HEK293 (cell line): ENCODE measurements around the gene ENOX2.

Experiments used
- CTCF ChIA-PET: fragments of 350-600 bp; formaldehyde crosslinking; extraction: SDS; loops from one replicate; lab custom pipeline; 2021; ENCODE audit warnings: antibody characterized with exemption; lab: Yijun Ruan, JAX
- POLR2A ChIA-PET: fragments of 300-600 bp; formaldehyde crosslinking; extraction: SDS; loops from one replicate; lab custom pipeline; 2020; ENCODE audit warnings: antibody characterized with exemption, inconsistent platforms; lab: Yijun Ruan, JAX
- H3K27ac ChIP-seq: fragments of 200-500 bp; sonication (Bioruptor generic); 2 replicates; pipeline ENCODE4 v1.5.1; 2014; ENCODE audit warnings: low read depth, low read length, control low read depth, inconsistent platforms; ENCODE audit errors: extremely low read depth
- H3K36me3 ChIP-seq, 2 experiments: fragments of 200-500 bp in 1 of 2; sonication (Bioruptor generic) in 1 of 2; 1 replicate in 1 of 2; 2 replicates in 1 of 2; pipeline ENCODE4 v1.5.1; 2014 to 2017; ENCODE audit warnings: inconsistent platforms in 2 of 2, low read length in 2 of 2; ENCODE audit not compliant: control insufficient read depth in 2 of 2, insufficient read depth in 1 of 2
- H3K4me1 ChIP-seq: fragments of 200-500 bp; sonication (Bioruptor generic); 2 replicates; pipeline ENCODE4 v1.5.1; 2014; ENCODE audit warnings: mild to moderate bottlenecking, low read length, inconsistent platforms; ENCODE audit not compliant: control insufficient read depth, insufficient read depth
- H3K4me3 ChIP-seq: 2 replicates; pipeline ENCODE4 v1.5.1; 2011; ENCODE audit warnings: low read depth, mild to moderate bottlenecking, control low read depth, low read length, moderate library complexity
- H3K9me3 ChIP-seq: fragments of 200-500 bp; sonication (Bioruptor generic); 2 replicates; pipeline ENCODE4 v1.5.1; 2014; ENCODE audit warnings: low read depth, low read length, inconsistent platforms; ENCODE audit not compliant: control insufficient read depth, insufficient read depth
- GLI4 ChIP-seq: fragments of 450-650 bp; formaldehyde crosslinking; IDR thresholded peaks from 2 replicates; pipeline ENCODE4 v1.5.1; 2016; ENCODE audit warnings: missing biosample characterization, missing genetic modification characterization
- KLF1 ChIP-seq: fragments of 450-650 bp; formaldehyde crosslinking; IDR thresholded peaks from 2 replicates; pipeline ENCODE4 v1.5.1; 2016; ENCODE audit warnings: missing biosample characterization, missing genetic modification characterization
- KLF16 ChIP-seq: fragments of 450-650 bp; formaldehyde crosslinking; IDR thresholded peaks from 2 replicates; pipeline ENCODE4 v1.5.1; 2017; ENCODE audit warnings: missing biosample characterization, missing genetic modification characterization
- SCRT2 ChIP-seq: fragments of 450-650 bp; formaldehyde crosslinking; IDR thresholded peaks from 2 replicates; pipeline ENCODE4 v1.5.1; 2016; ENCODE audit warnings: missing biosample characterization, missing genetic modification characterization
- SP7 ChIP-seq: fragments of 450-650 bp; formaldehyde crosslinking; IDR thresholded peaks from 2 replicates; pipeline ENCODE4 v1.5.1; 2016; ENCODE audit warnings: missing biosample characterization, missing genetic modification characterization
- ZFP3 ChIP-seq: fragments of 450-650 bp; formaldehyde crosslinking; IDR thresholded peaks from 2 replicates; pipeline ENCODE4 v1.5.1; 2016; ENCODE audit warnings: low read depth, missing biosample characterization, missing genetic modification characterization
- ZFP41 ChIP-seq: fragments of 450-650 bp; formaldehyde crosslinking; IDR thresholded peaks from 2 replicates; pipeline ENCODE4 v1.5.1; 2016; ENCODE audit warnings: missing biosample characterization, missing genetic modification characterization, borderline replicate concordance
- ZNF112 ChIP-seq: fragments of 450-650 bp; formaldehyde crosslinking; IDR thresholded peaks from 2 replicates; pipeline ENCODE4 v1.5.0; 2017; ENCODE audit warnings: missing biosample characterization, missing genetic modification characterization
- ZNF140 ChIP-seq: fragments of 450-650 bp; formaldehyde crosslinking; IDR thresholded peaks from 2 replicates; pipeline ENCODE4 v1.5.1; 2016; ENCODE audit warnings: missing biosample characterization, missing genetic modification characterization
- ZNF157 ChIP-seq: fragments of 450-650 bp; formaldehyde crosslinking; IDR thresholded peaks from 2 replicates; pipeline ENCODE4 v1.5.1; 2016; ENCODE audit warnings: missing biosample characterization, missing genetic modification characterization
- ZNF16 ChIP-seq: fragments of 450-650 bp; formaldehyde crosslinking; IDR thresholded peaks from 2 replicates; pipeline ENCODE4 v1.5.1; 2016; ENCODE audit warnings: low read depth, missing biosample characterization, missing genetic modification characterization
- ZNF214 ChIP-seq: fragments of 450-650 bp; formaldehyde crosslinking; IDR thresholded peaks from 2 replicates; pipeline ENCODE4 v1.5.1; 2017; ENCODE audit warnings: missing biosample characterization, mild to moderate bottlenecking, missing genetic modification characterization, borderline replicate concordance
- ZNF24 ChIP-seq: fragments of 450-650 bp; formaldehyde crosslinking; IDR thresholded peaks from 2 replicates; pipeline ENCODE4 v1.5.1; 2016; ENCODE audit warnings: missing biosample characterization, missing genetic modification characterization
- ZNF274 ChIP-seq, 2 experiments: fragments of 200-500 bp in 1 of 2; fragments of 450-650 bp in 1 of 2; sonication (Bioruptor generic) in 1 of 2; formaldehyde crosslinking in 1 of 2; IDR thresholded peaks; 2 replicates each; pipeline versions ENCODE4 v1.5.1 to v1.6.1; 2014 to 2016; ENCODE audit warnings: borderline replicate concordance in 1 of 2, inconsistent platforms in 1 of 2, low read length in 1 of 2, missing biosample characterization in 1 of 2, missing genetic modification characterization in 1 of 2
- ZNF48 ChIP-seq: fragments of 450-650 bp; formaldehyde crosslinking; IDR thresholded peaks from 2 replicates; pipeline ENCODE4 v1.5.1; 2016; ENCODE audit warnings: missing biosample characterization, missing genetic modification characterization
- ZNF521 ChIP-seq: fragments of 450-650 bp; formaldehyde crosslinking; IDR thresholded peaks from 2 replicates; pipeline ENCODE4 v1.5.1; 2017; ENCODE audit warnings: missing biosample characterization, mild to moderate bottlenecking, missing genetic modification characterization
- ZNF596 ChIP-seq: fragments of 450-650 bp; IDR thresholded peaks from 2 replicates; pipeline ENCODE4 v1.5.0; 2018; ENCODE audit warnings: missing biosample characterization, mild to moderate bottlenecking, missing genetic modification characterization, moderate library complexity
- ZNF670 ChIP-seq: fragments of 450-650 bp; formaldehyde crosslinking; IDR thresholded peaks from 2 replicates; pipeline ENCODE4 v1.5.1; 2016; ENCODE audit warnings: missing biosample characterization, missing genetic modification characterization, low read depth
- TF ChIP-seq, protein P1 (sequence below): fragments of 450-650 bp; formaldehyde crosslinking; IDR thresholded peaks from 2 replicates; pipeline ENCODE4 v1.5.1; 2016; ENCODE audit warnings: missing biosample characterization, missing genetic modification characterization
- TF ChIP-seq, protein P2 (sequence below): sonication (generic); formaldehyde crosslinking; IDR thresholded peaks from 2 replicates; pipeline ENCODE4 v1.8.1; 2022; ENCODE audit warnings: mild to moderate bottlenecking, moderate library complexity, missing genetic modification reagents

Gene ENOX2

DNA sequence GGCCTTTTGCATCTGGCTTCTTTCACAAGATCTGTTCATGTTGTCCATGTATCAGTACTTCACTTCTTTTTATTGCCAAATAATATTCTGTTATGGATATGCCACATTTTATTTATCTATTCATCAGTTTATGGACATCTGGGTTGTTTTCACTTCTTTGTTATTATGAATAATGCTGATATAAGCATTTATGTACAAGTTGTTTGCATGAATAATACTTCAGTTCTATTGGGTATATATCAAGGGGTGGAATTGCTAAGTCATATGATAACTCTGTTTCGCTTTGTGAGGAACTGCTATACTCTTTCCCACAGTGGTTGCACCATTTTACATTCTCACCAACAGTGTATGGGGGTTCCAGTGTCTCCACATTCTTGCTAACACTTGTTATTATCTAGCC, 310.8 kb downstream of the ENOX2 start:
- no peaks in the 10 kb centered on the region for H3K9me3 ChIP-seq
- H3K4me1 ChIP-seq = no peaks in the 10 kb centered on the region
- H3K27ac ChIP-seq = no peak overlapping the region
- H3K4me3 ChIP-seq = no peak overlapping the region
- POLR2A ChIA-PET = no interaction called here
- TF ChIP-seq ZNF112 (tag by site-specific recombination) (no peak), ZNF140 (tag by site-specific recombination) (peak; percentile 76)
- H3K36me3 ChIP-seq = no peaks in the 10 kb centered on the region
- CTCF ChIA-PET = no interaction called here

DNA sequence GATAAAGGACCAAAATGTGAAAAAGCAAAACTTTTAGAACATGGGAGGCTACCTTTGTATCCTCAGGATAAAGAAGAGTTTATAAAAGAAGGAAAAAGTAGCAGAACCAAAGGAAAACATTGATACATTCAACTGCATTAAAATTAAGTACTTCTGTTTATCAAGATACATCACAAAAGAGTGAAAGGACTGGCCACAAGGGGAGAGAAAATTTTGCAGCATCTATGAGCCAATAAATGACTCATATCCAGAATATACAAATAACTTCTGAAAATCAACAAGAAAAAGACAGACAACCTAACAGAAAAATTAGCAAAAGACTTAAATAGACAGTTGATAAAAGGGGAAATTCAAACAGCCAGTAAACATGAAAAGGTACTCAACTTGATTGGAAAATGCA, 324.1 kb downstream of the ENOX2 start:
- no peak for TF ChIP-seq ZNF48 (tag by site-specific recombination)
- ChIA-PET CTCF (no interaction called here), POLR2A (no interaction called here)
- H3K9me3 ChIP-seq = no peaks in the 10 kb centered on the region
- no peaks in the 10 kb centered on the region for H3K36me3 ChIP-seq
- H3K27ac ChIP-seq = no peak overlapping the region
- no peak overlapping the region for H3K4me3 ChIP-seq
- no peaks in the 10 kb centered on the region for H3K4me1 ChIP-seq

DNA sequence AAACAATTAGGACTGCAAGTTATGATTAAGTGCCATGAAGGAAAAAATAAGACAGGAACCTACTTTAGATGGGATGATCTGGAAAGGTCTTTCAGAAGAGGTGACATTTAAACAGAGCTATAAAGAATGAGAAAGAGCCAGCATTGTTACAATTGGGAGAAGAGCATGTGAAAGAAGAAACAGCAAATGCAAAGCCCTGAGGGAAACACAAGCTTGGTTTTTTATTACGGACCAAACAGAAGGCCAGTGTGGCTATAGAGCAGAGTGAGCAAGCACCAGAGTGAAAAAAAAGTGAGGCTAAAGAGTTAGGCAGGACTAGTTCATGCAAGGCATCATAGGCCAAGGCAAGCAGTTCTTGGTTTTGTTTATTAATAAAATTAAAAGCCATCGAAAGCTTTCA, 325.6 kb downstream of the ENOX2 start:
- H3K4me1 ChIP-seq = no peaks in the 10 kb centered on the region
- no peaks in the 10 kb centered on the region for H3K36me3 ChIP-seq
- no peaks in the 10 kb centered on the region for H3K9me3 ChIP-seq
- ChIA-PET POLR2A (no interaction called here), CTCF (interaction anchor here (1.7 to 4.4 kb wide), 2 partner anchors 340 to 396 kb away, joined by 3 to 62 read pairs; no protein-coding TSS in a partner anchor)
- TF ChIP-seq ZFP41 (tag by site-specific recombination) (no peak), ZNF274 (IDR thresholded peaks at IDR 0.05; ENCODE audit: low read length) (no peak), ZNF274 (tag by site-specific recombination; IDR thresholded peaks at IDR 0.05; ENCODE audit: borderline replicate concordance) (no peak), GLI4 (no peak), KLF16 (tag by site-specific recombination) (no peak), ZNF140 (tag by site-specific recombination) (no peak), ZNF214 (tag by site-specific recombination) (no peak), ZNF596 (tag by site-specific recombination) (no peak), ZNF157 (tag by site-specific recombination) (no peak), ZNF670 (tag by site-specific recombination) (no peak), ZNF521 (tag by site-specific recombination) (no peak), ZNF16 (no peak)
- no peak overlapping the region for H3K4me3 ChIP-seq
- no peak overlapping the region for H3K27ac ChIP-seq

DNA sequence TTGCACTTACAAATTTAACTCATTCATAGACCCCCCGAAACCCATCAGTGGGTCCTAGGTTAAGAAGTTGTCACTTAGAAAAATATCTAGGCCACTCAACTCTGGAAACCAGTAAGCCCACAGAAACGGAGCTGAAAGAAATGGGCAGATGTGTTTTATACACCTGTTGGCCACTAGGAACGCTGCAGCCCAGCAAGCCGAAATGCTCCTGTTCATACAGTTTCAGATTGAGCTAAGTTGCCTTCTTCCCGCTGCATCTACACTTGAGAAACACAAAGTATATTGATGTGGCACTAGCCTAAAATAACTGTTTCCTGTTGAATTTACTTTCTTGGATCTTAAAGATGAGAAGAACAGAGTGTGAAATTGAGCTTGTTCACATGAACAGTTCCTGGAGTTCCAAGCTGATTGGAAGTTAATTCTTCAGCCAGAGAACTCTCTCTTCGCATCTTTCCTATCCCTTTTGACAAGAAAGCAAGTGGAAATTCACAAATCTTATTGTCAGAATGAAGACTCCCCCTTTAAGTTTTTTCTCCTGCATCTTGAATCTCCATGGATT, 327.1 kb downstream of the ENOX2 start:
- no peak overlapping the region for H3K4me3 ChIP-seq
- no peaks in the 10 kb centered on the region for H3K9me3 ChIP-seq
- H3K4me1 ChIP-seq = no peaks in the 10 kb centered on the region
- H3K36me3 ChIP-seq = no peaks in the 10 kb centered on the region
- TF ChIP-seq, protein P1, sequence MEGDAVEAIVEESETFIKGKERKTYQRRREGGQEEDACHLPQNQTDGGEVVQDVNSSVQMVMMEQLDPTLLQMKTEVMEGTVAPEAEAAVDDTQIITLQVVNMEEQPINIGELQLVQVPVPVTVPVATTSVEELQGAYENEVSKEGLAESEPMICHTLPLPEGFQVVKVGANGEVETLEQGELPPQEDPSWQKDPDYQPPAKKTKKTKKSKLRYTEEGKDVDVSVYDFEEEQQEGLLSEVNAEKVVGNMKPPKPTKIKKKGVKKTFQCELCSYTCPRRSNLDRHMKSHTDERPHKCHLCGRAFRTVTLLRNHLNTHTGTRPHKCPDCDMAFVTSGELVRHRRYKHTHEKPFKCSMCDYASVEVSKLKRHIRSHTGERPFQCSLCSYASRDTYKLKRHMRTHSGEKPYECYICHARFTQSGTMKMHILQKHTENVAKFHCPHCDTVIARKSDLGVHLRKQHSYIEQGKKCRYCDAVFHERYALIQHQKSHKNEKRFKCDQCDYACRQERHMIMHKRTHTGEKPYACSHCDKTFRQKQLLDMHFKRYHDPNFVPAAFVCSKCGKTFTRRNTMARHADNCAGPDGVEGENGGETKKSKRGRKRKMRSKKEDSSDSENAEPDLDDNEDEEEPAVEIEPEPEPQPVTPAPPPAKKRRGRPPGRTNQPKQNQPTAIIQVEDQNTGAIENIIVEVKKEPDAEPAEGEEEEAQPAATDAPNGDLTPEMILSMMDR (tag by site-specific recombination) = peak; percentile 39; the same call in 1 of the 2 replicates
- TF ChIP-seq ZNF24 (tag by site-specific recombination) (no peak), KLF1 (tag by site-specific recombination) (no peak), SP7 (tag by site-specific recombination) (no peak), ZFP3 (tag by site-specific recombination) (no peak), ZNF157 (tag by site-specific recombination) (no peak), SCRT2 (tag by site-specific recombination) (peak; percentile 43)
- TF ChIP-seq, protein P2, sequence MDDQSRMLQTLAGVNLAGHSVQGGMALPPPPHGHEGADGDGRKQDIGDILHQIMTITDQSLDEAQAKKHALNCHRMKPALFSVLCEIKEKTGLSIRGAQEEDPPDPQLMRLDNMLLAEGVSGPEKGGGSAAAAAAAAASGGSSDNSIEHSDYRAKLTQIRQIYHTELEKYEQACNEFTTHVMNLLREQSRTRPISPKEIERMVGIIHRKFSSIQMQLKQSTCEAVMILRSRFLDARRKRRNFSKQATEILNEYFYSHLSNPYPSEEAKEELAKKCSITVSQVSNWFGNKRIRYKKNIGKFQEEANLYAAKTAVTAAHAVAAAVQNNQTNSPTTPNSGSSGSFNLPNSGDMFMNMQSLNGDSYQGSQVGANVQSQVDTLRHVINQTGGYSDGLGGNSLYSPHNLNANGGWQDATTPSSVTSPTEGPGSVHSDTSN (CRISPR knock-in tag) = no peak
- ChIA-PET CTCF (interaction anchor here (0.6 to 4.4 kb wide), 23 partner anchors 9 to 367 kb away, joined by 3 to 62 read pairs (median 4); no protein-coding TSS in a partner anchor), POLR2A (interaction anchor here (0.8 kb wide), 1 partner anchor 340 kb away, joined by 6 read pairs; no protein-coding TSS in a partner anchor)
- no peak overlapping the region for H3K27ac ChIP-seq
